SK-N-SH (cell line): Measurements from ENCODE around the gene PRKD3. TPM values are rescaled to one million over a fixed set of nuclear protein-coding genes. Genes with fewer than 3 reads are reported as not detected.

Source experiments
- CTCF ChIA-PET: fragments of 300-600, 350-600 bp; formaldehyde crosslinking; extraction: SDS; loops from one replicate; lab custom pipeline; 2021; lab: Yijun Ruan, JAX
- POLR2A ChIA-PET: fragments of 350-600 bp; sonication (Branson Sonifier 250); formaldehyde crosslinking; extraction: SDS; loops from one replicate; lab custom pipeline; 2020; ENCODE audit warnings: antibody characterized with exemption, inconsistent platforms; lab: Yijun Ruan, JAX
- DNase-seq: peaks from one replicate; pipeline ENCODE4 v3.0.0; 2012
- H2AFZ ChIP-seq: fragments of 200-600 bp; sonication (generic); 2 replicates; pipeline ENCODE4 v1.8.1; 2016; ENCODE audit warnings: antibody characterized with exemption, mild to moderate bottlenecking, low read depth
- H3F3A ChIP-seq: fragments of 200-600 bp; sonication (generic); replicated peaks from 2 replicates; pipeline ENCODE3; 2016; ENCODE audit warnings: antibody characterized with exemption, mild to moderate bottlenecking; ENCODE audit not compliant: insufficient read depth
- H3K27ac ChIP-seq, 2 experiments: fragments of 200-500 bp in 1 of 2; fragments of 200-600 bp in 1 of 2; sonication (Bioruptor generic) in 1 of 2; sonication (generic), shearing (Covaris generic) in 1 of 2; 2 replicates each; pipeline versions ENCODE4 v1.5.1 to v1.6.1; 2014 to 2016; ENCODE audit warnings: low read depth in 2 of 2, inconsistent platforms in 1 of 2, low read length in 1 of 2, mild to moderate bottlenecking in 1 of 2, mixed read lengths in 1 of 2
- H3K27me3 ChIP-seq: fragments of 200-600 bp; sonication (generic), shearing (Covaris generic); 2 replicates; pipeline ENCODE4 v1.6.1; 2016; ENCODE audit warnings: mixed run types; ENCODE audit not compliant: insufficient read depth
- H3K36me3 ChIP-seq, 2 experiments: fragments of 200-500 bp in 1 of 2; fragments of 200-600 bp in 1 of 2; sonication (Bioruptor generic) in 1 of 2; sonication (generic) in 1 of 2; replicated peaks in 1 of 2; 2 replicates each; pipeline versions ENCODE3 to v1.5.1; 2014 to 2016; ENCODE audit warnings: low read length in 1 of 2, mild to moderate bottlenecking in 1 of 2; ENCODE audit not compliant: insufficient read depth in 2 of 2, control insufficient read depth in 1 of 2
- H3K4me1 ChIP-seq, 2 experiments: fragments of 200-500 bp in 1 of 2; fragments of 200-600 bp in 1 of 2; sonication (Bioruptor generic) in 1 of 2; sonication (generic), shearing (Covaris generic) in 1 of 2; 2 replicates each; pipeline versions ENCODE4 v1.5.1 to v1.6.1; 2014 to 2016; ENCODE audit warnings: low read depth in 1 of 2, low read length in 1 of 2, mixed run types in 1 of 2; ENCODE audit not compliant: insufficient read depth in 2 of 2, control insufficient read depth in 1 of 2
- H3K4me2 ChIP-seq: fragments of 200-600 bp; sonication (generic), shearing (Covaris generic); 2 replicates; pipeline ENCODE4 v1.6.1; 2017; ENCODE audit warnings: mixed run types
- H3K4me3 ChIP-seq, 2 experiments: fragments of 200-500 bp in 1 of 2; fragments of 200-600 bp in 1 of 2; sonication (Bioruptor generic) in 1 of 2; sonication (generic), shearing (Covaris generic) in 1 of 2; 2 replicates each; pipeline versions ENCODE4 v1.5.1 to v1.8.1; 2014 to 2016; ENCODE audit warnings: low read depth in 2 of 2, inconsistent platforms in 1 of 2, low read length in 1 of 2, mild to moderate bottlenecking in 1 of 2, mixed read lengths in 1 of 2, moderate library complexity in 1 of 2
- H3K79me2 ChIP-seq: fragments of 200-600 bp; sonication (generic); 2 replicates; pipeline ENCODE4 v1.8.1; 2017; ENCODE audit warnings: mild to moderate bottlenecking; ENCODE audit not compliant: insufficient read depth
- H3K9ac ChIP-seq: fragments of 200-600 bp; sonication (generic); 2 replicates; pipeline ENCODE4 v1.6.1; 2017; ENCODE audit warnings: mixed run types
- H3K9me2 ChIP-seq: fragments of 200-600 bp; sonication (generic); 2 replicates; pipeline ENCODE4 v1.6.1; 2017; ENCODE audit warnings: mixed run types
- H3K9me3 ChIP-seq: fragments of 200-600 bp; sonication (generic); 2 replicates; pipeline ENCODE4 v1.6.1; 2017; ENCODE audit warnings: mixed run types, mild to moderate bottlenecking, moderate library complexity
- H4K20me1 ChIP-seq: fragments of 200-600 bp; sonication (generic); 2 replicates; pipeline ENCODE4 v1.6.1; 2017; ENCODE audit warnings: mild to moderate bottlenecking, mixed run types; ENCODE audit not compliant: insufficient read depth
- CHD2 ChIP-seq: fragments of 150-350 bp; IDR thresholded peaks from 2 replicates; pipeline ENCODE4 v1.6.1; 2018; ENCODE audit warnings: low read length; ENCODE audit not compliant: partially characterized antibody
- CTCF ChIP-seq: fragments of 200-600 bp; sonication (generic); IDR thresholded peaks from 2 replicates; pipeline ENCODE4 v1.6.1; 2017; ENCODE audit warnings: antibody characterized with exemption, mild to moderate bottlenecking, moderate library complexity
- ELF1 ChIP-seq: IDR thresholded peaks from 2 replicates; pipeline ENCODE4 v1.4.0; 2012
- EP300 ChIP-seq, 2 experiments: IDR thresholded peaks; 2 replicates each; pipeline versions ENCODE4 v1.4.0 to v1.6.1; 2012; ENCODE audit warnings: borderline replicate concordance in 1 of 2, low read depth in 1 of 2, low read length in 1 of 2
- EZH2phosphoT487 ChIP-seq: fragments of 200-600 bp; sonication (generic); IDR thresholded peaks from 2 replicates; pipeline ENCODE4 v1.6.1; 2017; ENCODE audit warnings: low read depth, mixed run types, mild to moderate bottlenecking, antibody characterized with exemption, moderate library complexity, borderline replicate concordance
- FOXJ3 ChIP-seq: sonication (generic); formaldehyde crosslinking; IDR thresholded peaks from 2 replicates; pipeline ENCODE4 v1.5.1; 2020; ENCODE audit warnings: mild to moderate bottlenecking, missing genetic modification reagents
- GABPA ChIP-seq: IDR thresholded peaks from 2 replicates; pipeline ENCODE4 v1.4.0; 2012; ENCODE audit warnings: low read depth, mild to moderate bottlenecking
- GATA2 ChIP-seq: sonication (generic); formaldehyde crosslinking; IDR thresholded peaks from 2 replicates; pipeline ENCODE4 v1.5.0; 2020; ENCODE audit warnings: mild to moderate bottlenecking, missing genetic modification reagents
- MAX ChIP-seq: IDR thresholded peaks from 2 replicates; pipeline ENCODE4 v1.4.0; 2012; ENCODE audit warnings: low read depth
- MXI1 ChIP-seq: IDR thresholded peaks from 2 replicates; pipeline ENCODE4 v1.6.1; 2012; ENCODE audit warnings: mild to moderate bottlenecking, low read depth, low read length, improper control_type of control experiment
- NFIC ChIP-seq: IDR thresholded peaks from 2 replicates; pipeline ENCODE4 v1.4.0; 2012; ENCODE audit warnings: borderline replicate concordance
- NRF1 ChIP-seq: IDR thresholded peaks from 2 replicates; pipeline ENCODE4 v1.6.1; 2012; ENCODE audit warnings: low read depth, mild to moderate bottlenecking, low read length
- POLR2AphosphoS5 ChIP-seq: IDR thresholded peaks from 2 replicates; pipeline ENCODE4 v1.6.1; 2012; ENCODE audit warnings: low read depth, low read length
- REST ChIP-seq: IDR thresholded peaks from 2 replicates; pipeline ENCODE4 v1.6.1; 2012; ENCODE audit warnings: mild to moderate bottlenecking, low read depth, low read length, moderate library complexity
- RXRA ChIP-seq: IDR thresholded peaks from 2 replicates; pipeline ENCODE4 v1.4.0; 2012; ENCODE audit warnings: low read depth, mild to moderate bottlenecking, borderline replicate concordance
- SIN3A ChIP-seq: IDR thresholded peaks from 2 replicates; pipeline ENCODE4 v1.6.1; 2012; ENCODE audit warnings: low read depth, mild to moderate bottlenecking, low read length, moderate library complexity, borderline replicate concordance
- YY1 ChIP-seq: IDR thresholded peaks from 2 replicates; pipeline ENCODE4 v1.4.0; 2012; ENCODE audit warnings: low read depth, mild to moderate bottlenecking
- WGBS: methylation state at CpG from one replicate; pipeline ENCODE4 v1.1.6; 2017; ENCODE audit warnings: low lambda C conversion rate; 5-methylcytosine and 5-hydroxymethylcytosine counted together
- polyA plus RNA-seq, 3 experiments: library from polyadenylated mRNA; depleted of rRNA; stranded (reverse); fragments of >200 nt; gene quantifications; 2 replicates each; pipeline ENCODE4 v1.2.3, GENCODE V29; 2012
- TF ChIP-seq, protein P1 (sequence below): IDR thresholded peaks from 2 replicates; pipeline ENCODE4 v1.4.0; 2012; ENCODE audit warnings: low read depth, borderline replicate concordance

Gene PRKD3
- 15.9 and 17.5 TPM in 2 replicates for polyA plus RNA-seq (2012; rRNA removed)
- 20.5 and 20.9 TPM in 2 replicates for polyA plus RNA-seq (2012; cell fraction: cytosol; rRNA removed)
- 14.8 and 25.9 TPM in 2 replicates for polyA plus RNA-seq (2012; cell fraction: nucleus; rRNA removed)

DNA sequence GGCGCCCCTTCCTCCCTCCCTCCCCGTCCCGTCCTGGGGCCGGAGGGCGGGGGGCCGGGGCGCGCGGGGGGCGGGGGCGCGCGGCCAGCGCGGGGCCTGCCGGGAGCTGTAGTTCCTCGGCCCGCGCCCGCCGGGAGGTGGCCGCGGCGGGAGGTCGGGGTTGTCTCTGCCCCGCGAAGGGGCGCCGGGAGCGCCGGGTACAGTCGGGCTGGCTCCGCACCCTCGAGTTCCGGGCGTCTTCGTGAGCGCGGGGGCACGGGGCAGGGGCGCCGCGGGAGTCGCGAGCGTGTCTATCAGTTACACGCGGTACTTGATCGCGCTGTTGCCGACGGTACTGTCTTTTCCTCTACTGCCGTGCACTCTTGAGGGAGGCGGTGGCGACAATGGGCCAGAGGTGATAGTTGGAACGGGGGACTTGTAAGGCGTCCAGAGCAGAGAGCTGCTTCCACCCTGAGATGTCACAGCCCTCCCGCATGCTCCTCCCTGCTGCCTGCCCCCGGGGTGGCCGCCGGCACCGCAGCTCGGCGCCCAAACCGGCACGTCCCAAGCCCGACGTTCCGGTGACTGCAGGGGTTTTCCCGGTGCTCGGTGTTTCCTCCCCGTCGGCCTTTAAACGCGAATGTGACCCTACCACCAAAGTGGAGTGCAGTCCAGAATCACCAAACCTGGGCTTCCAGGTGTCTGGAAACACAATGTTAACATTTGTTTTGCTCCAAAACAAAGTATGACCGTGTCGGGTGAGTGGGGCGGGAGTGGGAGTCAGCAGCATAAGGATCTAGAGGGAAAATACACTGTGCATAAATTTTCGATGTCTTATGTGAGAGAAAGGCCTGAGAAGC, at the start of gene PRKD3:
Gene PRKD3 (minus strand): TSS at position 48 of the 839 bp plus-strand sequence. CDS start 8,309 bp downstream, outside the sequence.
- WGBS: 5% methylated on average over 53 of the region's 79 CpGs
- H3K27ac ChIP-seq: peak within 1 kb of the TSS; percentile 74 to 93
- CTCF ChIA-PET: interaction anchor here (0.9 to 4.5 kb wide), 6 partner anchors 11 to 552 kb away, joined by 3 to 25 read pairs (median 5); no protein-coding TSS in a partner anchor

GRCh38 chr2:37372000-37372399, 47.4 kb upstream of the PRKD3 start:
- no peak overlapping the region for H2AFZ ChIP-seq
- no peak overlapping the region for H3K4me2 ChIP-seq
- no peak overlapping the region for H3K9ac ChIP-seq
- no peaks in the 10 kb centered on the region for H3K9me3 ChIP-seq
- no peak for DNase-seq
- H3K9me2 ChIP-seq: no peaks in the 10 kb centered on the region
- no peaks in the 10 kb centered on the region for H4K20me1 ChIP-seq
- no peak overlapping the region for H3K4me3 ChIP-seq
- no peaks in the 10 kb centered on the region for H3K79me2 ChIP-seq
- H3K4me1 ChIP-seq: no peaks in the 10 kb centered on the region
- H3F3A ChIP-seq: no peaks in the 10 kb centered on the region
- ChIA-PET CTCF (no interaction called here), POLR2A (no interaction called here)
- no peak overlapping the region for H3K27ac ChIP-seq
- H3K27me3 ChIP-seq: no peaks in the 10 kb centered on the region
- no peaks in the 10 kb centered on the region for H3K36me3 ChIP-seq
- TF ChIP-seq GABPA: no peak
- no peak for TF ChIP-seq NRF1
- no peak for TF ChIP-seq CHD2
- TF ChIP-seq GATA2 (CRISPR knock-in tag): no peak
- no peak for TF ChIP-seq RXRA
- no peak for TF ChIP-seq EZH2phosphoT487
- TF ChIP-seq REST: no peak
- TF ChIP-seq ELF1: no peak
- TF ChIP-seq, protein P1, sequence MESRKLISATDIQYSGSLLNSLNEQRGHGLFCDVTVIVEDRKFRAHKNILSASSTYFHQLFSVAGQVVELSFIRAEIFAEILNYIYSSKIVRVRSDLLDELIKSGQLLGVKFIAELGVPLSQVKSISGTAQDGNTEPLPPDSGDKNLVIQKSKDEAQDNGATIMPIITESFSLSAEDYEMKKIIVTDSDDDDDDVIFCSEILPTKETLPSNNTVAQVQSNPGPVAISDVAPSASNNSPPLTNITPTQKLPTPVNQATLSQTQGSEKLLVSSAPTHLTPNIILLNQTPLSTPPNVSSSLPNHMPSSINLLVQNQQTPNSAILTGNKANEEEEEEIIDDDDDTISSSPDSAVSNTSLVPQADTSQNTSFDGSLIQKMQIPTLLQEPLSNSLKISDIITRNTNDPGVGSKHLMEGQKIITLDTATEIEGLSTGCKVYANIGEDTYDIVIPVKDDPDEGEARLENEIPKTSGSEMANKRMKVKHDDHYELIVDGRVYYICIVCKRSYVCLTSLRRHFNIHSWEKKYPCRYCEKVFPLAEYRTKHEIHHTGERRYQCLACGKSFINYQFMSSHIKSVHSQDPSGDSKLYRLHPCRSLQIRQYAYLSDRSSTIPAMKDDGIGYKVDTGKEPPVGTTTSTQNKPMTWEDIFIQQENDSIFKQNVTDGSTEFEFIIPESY: no peak
- no peak for TF ChIP-seq POLR2AphosphoS5
- no peak for TF ChIP-seq CTCF
- no peak for TF ChIP-seq YY1

More for the DNA sequence above, at the start of gene PRKD3:
- Histone ChIP-seq H3K9ac (peak within 1 kb of the TSS; percentile 78), H3K79me2 (peaks cover 42% of the 10 kb centered on the region), H3F3A (peaks cover 23% of the 10 kb centered on the region), H4K20me1 (peaks cover 29% of the 10 kb centered on the region), H3K9me2 (no peaks in the 10 kb centered on the region), H3K27me3 (no peaks in the 10 kb centered on the region), H3K4me3 (peak within 1 kb of the TSS; percentile 92 to 96), H3K4me2 (peak within 1 kb of the TSS; percentile 84), H3K4me1 (peaks cover 21 to 51% of the 10 kb centered on the region in 2 experiments; a peak in 3 of 4 replicates), H3K9me3 (no peaks in the 10 kb centered on the region), H3K36me3 (peaks cover 6 to 8% of the 10 kb centered on the region in 2 experiments), H2AFZ (peak within 1 kb of the TSS; percentile 97)
- peak; percentile 99 for DNase-seq
- POLR2A ChIA-PET: interaction anchor here (1.6 kb wide), 1 partner anchor 168 kb away, joined by 4 read pairs; the partner anchor contains the start of gene EIF2AK2
- TF ChIP-seq CHD2: peak; percentile 27
- peak; percentile 67; the same call in 1 of the 2 replicates for TF ChIP-seq MXI1
- no peak for TF ChIP-seq NFIC
- TF ChIP-seq MAX: peak; percentile 73; the same call in 1 of the 2 replicates
- TF ChIP-seq FOXJ3 (CRISPR knock-in tag): no peak
- 0 out of 2 replicates have a peak, but pooled peaks have one; percentile 3 for TF ChIP-seq POLR2AphosphoS5
- TF ChIP-seq SIN3A: peak; percentile 33; the same call in 1 of the 2 replicates
- no peak for TF ChIP-seq EP300 (IDR thresholded peaks at IDR 0.05; ENCODE audit: borderline replicate concordance in 1 of 2, low read depth in 1 of 2, low read length in 1 of 2)
